GM12878 (cell line): ENCODE results near the gene TAS2R60. TPM values are rescaled to one million over a fixed set of nuclear protein-coding genes. Genes with fewer than 3 reads are reported as not detected.

Experiments
- ATAC-seq: fragments of 200-7000 bp; cut with Tn5 transposase; 3 replicates; pipeline ENCODE4 v1.9.1; 2020; ENCODE audit warnings: mild to moderate bottlenecking, moderate library complexity
- BruUV-seq: library from RNA; stranded (reverse); fragments of 400-500 nt; replicated peaks from 2 replicates; lab custom pipeline; 2021; lab: Mats Ljungman, UMichigan
- CTCF ChIA-PET: fragments of 300-600 bp; sonication (Branson Sonifier 250); formaldehyde crosslinking; extraction: SDS; loops from one replicate; lab custom pipeline; 2021; ENCODE audit warnings: inconsistent platforms; lab: Yijun Ruan, JAX
- POLR2A ChIA-PET: fragments of 350-600 bp; formaldehyde crosslinking; extraction: SDS; loops from one replicate; lab custom pipeline; 2021; ENCODE audit warnings: inconsistent platforms; lab: Charles Lee
- RAD21 ChIA-PET: fragments of 300-600 bp; sonication (Branson Sonifier 250); formaldehyde crosslinking; loops from one replicate; lab custom pipeline; 2023; ENCODE audit warnings: antibody characterized with exemption; ENCODE audit not compliant: unreplicated experiment; lab: Charles Lee
- SMC1A ChIA-PET: fragments of 300-600 bp; sonication (Branson Sonifier 250); formaldehyde crosslinking; loops from one replicate; lab custom pipeline; 2023; ENCODE audit not compliant: unreplicated experiment, uncharacterized antibody; lab: Charles Lee
- DNase-seq: peaks from one replicate; pipeline ENCODE4 v3.0.0-alpha.2; 2011; ENCODE audit warnings: low read depth, low spot score
- FAIRE-seq: peaks from 3 replicates; lab custom pipeline; 2011; peaks lifted over from hg19 to GRCh38; lab: Jason Lieb, UNC
- H2AFZ ChIP-seq: 2 replicates; pipeline ENCODE4 v1.6.0; 2011; ENCODE audit warnings: low read depth, low read length, control low read depth; ENCODE audit not compliant: control insufficient read depth
- H3K27ac ChIP-seq: 2 replicates; pipeline ENCODE4 v1.5.1; 2011; ENCODE audit warnings: control low read depth; ENCODE audit not compliant: control insufficient read depth, insufficient read depth
- H3K27me3 ChIP-seq, 2 experiments: replicated peaks in 1 of 2; 2 replicates each; pipeline versions ENCODE4 v1.6.0 to v1.6.1; 2011; ENCODE audit warnings: low read length in 1 of 2; ENCODE audit not compliant: control insufficient read depth in 2 of 2, insufficient read depth in 2 of 2
- H3K36me3 ChIP-seq, 2 experiments: 2 replicates each; pipeline ENCODE4 v1.5.1; 2011; ENCODE audit warnings: low read length in 1 of 2; ENCODE audit not compliant: control insufficient read depth in 2 of 2, insufficient read depth in 2 of 2
- H3K4me1 ChIP-seq: 2 replicates; pipeline ENCODE4 v1.6.1; 2011; ENCODE audit warnings: mild to moderate bottlenecking, low read length, moderate library complexity, mixed read lengths; ENCODE audit not compliant: control insufficient read depth, insufficient read depth
- H3K4me2 ChIP-seq: 2 replicates; pipeline ENCODE4 v1.6.0; 2011; ENCODE audit warnings: control low read depth; ENCODE audit not compliant: control insufficient read depth, insufficient read depth
- H3K4me3 ChIP-seq: fragments of 200-600 bp; sonication (generic); 2 replicates; pipeline ENCODE4 v1.5.1; 2016
- H3K79me2 ChIP-seq: 2 replicates; pipeline ENCODE4 v1.6.0; 2011; ENCODE audit warnings: low read length; ENCODE audit not compliant: control insufficient read depth, insufficient read depth
- H3K9ac ChIP-seq: 2 replicates; pipeline ENCODE4 v1.8.0; 2011; ENCODE audit warnings: low read length, control low read depth, mixed read lengths; ENCODE audit not compliant: control insufficient read depth, insufficient read depth
- H3K9me3 ChIP-seq: replicated peaks from 3 replicates; pipeline ENCODE4 v1.5.1; 2011; ENCODE audit warnings: mild to moderate bottlenecking, low read length; ENCODE audit not compliant: control insufficient read depth, insufficient read depth
- H4K20me1 ChIP-seq: 2 replicates; pipeline ENCODE4 v1.6.0; 2011; ENCODE audit not compliant: control insufficient read depth, insufficient read depth
- CBX3 ChIP-seq: fragments of 200-600 bp; sonication (generic); IDR thresholded peaks from 2 replicates; pipeline ENCODE4 v1.6.1; 2016; ENCODE audit warnings: low read depth, borderline replicate concordance
- HDAC6 ChIP-seq: fragments of 200-600 bp; sonication (generic); IDR thresholded peaks from one replicate; pipeline ENCODE4 v1.8.0; 2017; ENCODE audit warnings: antibody characterized with exemption; ENCODE audit not compliant: unreplicated experiment
- POU2F2 ChIP-seq: IDR thresholded peaks from 3 replicates; pipeline ENCODE4 v1.6.1; 2011; ENCODE audit warnings: low read depth, mild to moderate bottlenecking, low read length, borderline replicate concordance
- TAF1 ChIP-seq: IDR thresholded peaks from 2 replicates; pipeline ENCODE4 v1.6.1; 2011; ENCODE audit warnings: mild to moderate bottlenecking, low read depth, low read length, borderline replicate concordance
- ZBTB40 ChIP-seq: fragments of 450-650 bp; IDR thresholded peaks from 2 replicates; pipeline ENCODE4 v1.6.1; 2016; ENCODE audit warnings: mild to moderate bottlenecking, moderate library complexity, borderline replicate concordance
- ZZZ3 ChIP-seq: IDR thresholded peaks from 2 replicates; pipeline ENCODE4 v1.6.1; 2011; ENCODE audit warnings: low read depth; ENCODE audit not compliant: control insufficient read depth, insufficient read length
- whole genome bisulfite sequencing: methylation state at CpG from one replicate; pipeline ENCODE4 v1.1.6; 2016; ENCODE audit warnings: low lambda C conversion rate; ENCODE audit not compliant: insufficient replicate concordance, insufficient coverage; ENCODE audit errors: missing lambda C conversion rate; 5-methylcytosine and 5-hydroxymethylcytosine counted together
- in situ Hi-C: fragments of 300-500 bp; cut with MboI; formaldehyde crosslinking; loops from 9 replicates; pipeline ENCODE4 v1.14.3; 2018; ENCODE audit warnings: mixed read lengths
- intact Hi-C: fragments of 100-400 bp; cut with micrococcal nuclease; formaldehyde crosslinking; loops from one replicate; pipeline ENCODE4 v1.14.2; 2022; ENCODE audit not compliant: unreplicated experiment
- polyA plus RNA-seq, 11 experiments: library from polyadenylated mRNA; depleted of rRNA in 4 of 11; unstranded in 6 of 11; stranded (reverse) in 5 of 11; fragments of >200 nt; fragmentation: Nextera tagmentation in 4 of 11; fragmentation: Illumina TruSeq in 1 of 11; extraction: Ambion mirVana in 4 of 11; extraction: Trizol in 1 of 11; gene quantifications; 1 replicate in 1 of 11; 2 replicates in 10 of 11; pipeline versions ENCODE4 v1.2.1 to v1.2.3, GENCODE V29; 2011 to 2016; ENCODE audit warnings: inconsistent platforms in 2 of 11, missing spikeins in 2 of 11, low read depth in 1 of 11
- total RNA-seq, 4 experiments: library from RNA; depleted of rRNA in 3 of 4; stranded (reverse); fragments of >200 nt in 3 of 4; fragmentation: Illumina TruSeq in 1 of 4; extraction: Trizol in 1 of 4; gene quantifications; 2 replicates each; pipeline versions ENCODE4 v1.2.1 to v1.2.3, GENCODE V29; 2013 to 2021
- TF ChIP-seq, protein P1 (sequence below), 3 experiments: IDR thresholded peaks in 2 of 3; conservative IDR thresholded peaks in 1 of 3; 2 replicates each; pipeline ENCODE4 v1.5.1; 2011; ENCODE audit warnings: low read depth in 3 of 3, low read length in 3 of 3, mild to moderate bottlenecking in 3 of 3, control low read depth in 2 of 3, moderate library complexity in 2 of 3, inconsistent platforms in 1 of 3, mixed read lengths in 1 of 3; ENCODE audit not compliant: control insufficient read depth in 2 of 3, insufficient read depth in 1 of 3; ENCODE audit errors: extremely low read depth in 1 of 3

Gene TAS2R60
- total and polyA plus RNA-seq, 10 of the 15 experiments (the other 5 are each of a cell fraction or from before 2014, with no cell fraction given): not detected

DNA sequence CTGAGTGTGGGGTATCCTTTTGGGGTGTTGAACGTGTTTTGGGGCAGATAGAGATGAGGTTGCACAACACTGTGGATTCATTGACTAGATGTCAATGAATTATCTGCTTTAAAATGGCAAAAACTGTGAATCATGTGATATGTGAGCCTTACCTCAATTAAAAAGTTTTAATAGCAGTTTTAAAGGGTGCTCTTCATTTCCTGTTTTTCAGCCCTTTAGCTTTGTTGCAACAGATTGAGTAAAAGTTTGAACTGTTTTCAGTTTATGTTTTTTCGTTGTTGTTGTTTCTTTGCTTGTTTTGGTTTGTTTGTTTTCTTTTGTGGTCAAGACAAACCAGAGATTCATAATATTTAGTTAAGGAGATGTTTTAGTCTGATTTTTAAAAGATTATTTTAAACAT is 43.8 kb downstream of the TAS2R60 start:
- WGBS: 4% methylated on average over 2 of the region's 2 CpGs
- Histone ChIP-seq H4K20me1 (no peaks in the 10 kb centered on the region), H2AFZ (no peak overlapping the region), H3K4me3 (no peak overlapping the region), H3K9me3 (no peaks in the 10 kb centered on the region), H3K9ac (no peak overlapping the region), H3K79me2 (no peaks in the 10 kb centered on the region)
- FAIRE-seq: no peak
- POLR2A ChIA-PET: no interaction called here
- ATAC-seq: no peak
- RAD21 ChIA-PET: no interaction called here
- intact Hi-C loops: no loop called here
- BruUV-seq: no TSS peak
- SMC1A ChIA-PET: no interaction called here
- DNase-seq: no peak
- TF ChIP-seq ZZZ3 (no peak), TAF1 (no peak), ZBTB40 (no peak), HDAC6 (no peak), POU2F2 (no peak), CBX3 (no peak)
- TF ChIP-seq, protein P1, sequence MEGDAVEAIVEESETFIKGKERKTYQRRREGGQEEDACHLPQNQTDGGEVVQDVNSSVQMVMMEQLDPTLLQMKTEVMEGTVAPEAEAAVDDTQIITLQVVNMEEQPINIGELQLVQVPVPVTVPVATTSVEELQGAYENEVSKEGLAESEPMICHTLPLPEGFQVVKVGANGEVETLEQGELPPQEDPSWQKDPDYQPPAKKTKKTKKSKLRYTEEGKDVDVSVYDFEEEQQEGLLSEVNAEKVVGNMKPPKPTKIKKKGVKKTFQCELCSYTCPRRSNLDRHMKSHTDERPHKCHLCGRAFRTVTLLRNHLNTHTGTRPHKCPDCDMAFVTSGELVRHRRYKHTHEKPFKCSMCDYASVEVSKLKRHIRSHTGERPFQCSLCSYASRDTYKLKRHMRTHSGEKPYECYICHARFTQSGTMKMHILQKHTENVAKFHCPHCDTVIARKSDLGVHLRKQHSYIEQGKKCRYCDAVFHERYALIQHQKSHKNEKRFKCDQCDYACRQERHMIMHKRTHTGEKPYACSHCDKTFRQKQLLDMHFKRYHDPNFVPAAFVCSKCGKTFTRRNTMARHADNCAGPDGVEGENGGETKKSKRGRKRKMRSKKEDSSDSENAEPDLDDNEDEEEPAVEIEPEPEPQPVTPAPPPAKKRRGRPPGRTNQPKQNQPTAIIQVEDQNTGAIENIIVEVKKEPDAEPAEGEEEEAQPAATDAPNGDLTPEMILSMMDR (IDR thresholded peaks at IDR 0.05 in 2 of 3, conservative IDR thresholded peaks at IDR 0.05 in 1 of 3; ENCODE audit: control insufficient read depth in 2 of 3, extremely low read depth in 1 of 3, insufficient read depth in 1 of 3, low read depth in 3 of 3, low read length in 3 of 3): no peak
- TF ChIP-seq, all 136 proteins: peak for 0
- no peaks in the 10 kb centered on the region for H3K4me1 ChIP-seq
- H3K27me3 ChIP-seq: no peaks in the 10 kb centered on the region; a peak in 1 of 4 replicates
- CTCF ChIA-PET: no interaction called here
- H3K4me2 ChIP-seq: no peak overlapping the region
- in situ Hi-C loops: no loop called here
- H3K27ac ChIP-seq: no peak overlapping the region
- H3K36me3 ChIP-seq: no peaks in the 10 kb centered on the region
